ENCODE measurements around the gene ALB.

Gene ALB

DNA sequence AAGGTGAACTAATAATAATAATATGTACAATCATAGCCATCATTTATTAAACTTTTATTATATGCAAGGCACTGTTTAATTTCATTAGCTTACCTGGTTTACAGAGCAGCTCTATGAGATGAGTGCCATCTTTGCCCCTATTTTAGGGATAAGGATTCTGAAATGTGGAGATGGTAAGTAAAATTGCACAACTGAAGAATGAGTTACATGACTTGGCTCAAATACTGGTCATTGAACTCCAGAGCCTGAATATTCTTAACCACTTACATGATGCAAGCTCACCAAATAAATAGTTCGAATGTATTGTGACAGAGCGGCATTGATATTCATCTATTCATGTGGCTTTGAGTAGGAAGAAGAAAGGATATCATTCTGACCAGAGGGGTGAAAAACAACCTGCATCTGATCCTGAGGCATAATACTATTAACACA, 11.7 kb downstream of the ALB start:
- Mint-ChIP-seq H3K27me3 (ENCODE audit: low read depth, poor library complexity) (peaks cover 4% of the 10 kb centered on the region), H3K9me3 (no peaks in the 10 kb centered on the region), H3K4me1 (no peaks in the 10 kb centered on the region), H3K4me3 (no peak overlapping the region), H3K36me3 (ENCODE audit: low read depth) (no peaks in the 10 kb centered on the region), H3K27ac (no peak overlapping the region)
- DNase-seq: no peak
- TF ChIP-seq, protein P1, sequence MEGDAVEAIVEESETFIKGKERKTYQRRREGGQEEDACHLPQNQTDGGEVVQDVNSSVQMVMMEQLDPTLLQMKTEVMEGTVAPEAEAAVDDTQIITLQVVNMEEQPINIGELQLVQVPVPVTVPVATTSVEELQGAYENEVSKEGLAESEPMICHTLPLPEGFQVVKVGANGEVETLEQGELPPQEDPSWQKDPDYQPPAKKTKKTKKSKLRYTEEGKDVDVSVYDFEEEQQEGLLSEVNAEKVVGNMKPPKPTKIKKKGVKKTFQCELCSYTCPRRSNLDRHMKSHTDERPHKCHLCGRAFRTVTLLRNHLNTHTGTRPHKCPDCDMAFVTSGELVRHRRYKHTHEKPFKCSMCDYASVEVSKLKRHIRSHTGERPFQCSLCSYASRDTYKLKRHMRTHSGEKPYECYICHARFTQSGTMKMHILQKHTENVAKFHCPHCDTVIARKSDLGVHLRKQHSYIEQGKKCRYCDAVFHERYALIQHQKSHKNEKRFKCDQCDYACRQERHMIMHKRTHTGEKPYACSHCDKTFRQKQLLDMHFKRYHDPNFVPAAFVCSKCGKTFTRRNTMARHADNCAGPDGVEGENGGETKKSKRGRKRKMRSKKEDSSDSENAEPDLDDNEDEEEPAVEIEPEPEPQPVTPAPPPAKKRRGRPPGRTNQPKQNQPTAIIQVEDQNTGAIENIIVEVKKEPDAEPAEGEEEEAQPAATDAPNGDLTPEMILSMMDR (IDR thresholded peaks at IDR 0.05): no peak

DNA sequence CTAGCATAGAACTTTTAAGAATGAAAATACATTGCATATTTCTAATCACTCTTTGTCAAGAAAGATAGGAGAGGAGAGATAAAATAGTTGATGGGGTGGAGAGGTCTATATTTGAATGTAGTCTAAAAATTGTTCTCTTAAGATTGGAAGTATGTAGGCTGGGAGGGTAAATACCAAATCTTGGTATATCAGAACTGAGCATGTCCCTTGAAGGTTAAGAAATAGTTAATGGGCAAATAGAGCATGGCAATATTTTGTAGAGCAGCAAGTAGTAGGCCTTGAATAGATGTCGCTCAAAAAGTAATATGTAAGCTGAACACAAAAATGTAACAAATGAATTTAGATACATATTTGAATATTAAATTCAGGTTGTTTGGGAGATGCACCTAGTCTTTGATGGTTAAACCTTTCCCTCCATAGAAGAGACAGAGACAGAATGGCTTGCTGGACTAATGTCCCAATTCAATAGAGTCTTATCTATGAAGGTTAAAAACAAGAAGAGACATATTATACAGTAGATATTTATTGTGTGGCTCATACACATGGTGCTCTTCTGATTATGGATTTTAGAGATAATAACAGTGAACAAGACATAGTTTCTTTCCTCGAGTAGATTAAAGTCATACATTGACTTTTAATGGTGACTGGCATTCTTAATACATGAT, 12.5 kb downstream of the ALB start:
- Mint-ChIP-seq H3K27ac (no peak overlapping the region), H3K4me1 (no peaks in the 10 kb centered on the region), H3K36me3 (ENCODE audit: low read depth) (no peaks in the 10 kb centered on the region), H3K27me3 (ENCODE audit: low read depth, poor library complexity) (peaks cover 4% of the 10 kb centered on the region), H3K9me3 (no peaks in the 10 kb centered on the region), H3K4me3 (no peak overlapping the region)
- DNase-seq: no peak
- TF ChIP-seq, protein P1 (IDR thresholded peaks at IDR 0.05): no peak

DNA sequence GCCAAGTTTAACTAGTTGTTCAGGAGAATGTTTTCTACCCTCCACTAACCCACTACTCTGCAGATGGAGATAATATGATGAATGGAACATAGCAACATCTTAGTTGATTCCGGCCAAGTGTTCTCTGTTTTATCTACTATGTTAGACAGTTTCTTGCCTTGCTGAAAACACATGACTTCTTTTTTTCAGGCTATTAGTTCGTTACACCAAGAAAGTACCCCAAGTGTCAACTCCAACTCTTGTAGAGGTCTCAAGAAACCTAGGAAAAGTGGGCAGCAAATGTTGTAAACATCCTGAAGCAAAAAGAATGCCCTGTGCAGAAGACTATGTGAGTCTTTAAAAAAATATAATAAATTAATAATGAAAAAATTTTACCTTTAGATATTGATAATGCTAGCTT, 13.3 kb downstream of the ALB start:
- no peak for DNase-seq
- no peaks in the 10 kb centered on the region for H3K27me3 Mint-ChIP-seq (ENCODE audit: low read depth, poor library complexity)
- no peaks in the 10 kb centered on the region for H3K9me3 Mint-ChIP-seq
- H3K4me1 Mint-ChIP-seq: no peaks in the 10 kb centered on the region
- TF ChIP-seq, protein P1 (IDR thresholded peaks at IDR 0.05): no peak
- no peak overlapping the region for H3K4me3 Mint-ChIP-seq
- H3K27ac Mint-ChIP-seq: no peak overlapping the region
- no peaks in the 10 kb centered on the region for H3K36me3 Mint-ChIP-seq (ENCODE audit: low read depth)

DNA sequence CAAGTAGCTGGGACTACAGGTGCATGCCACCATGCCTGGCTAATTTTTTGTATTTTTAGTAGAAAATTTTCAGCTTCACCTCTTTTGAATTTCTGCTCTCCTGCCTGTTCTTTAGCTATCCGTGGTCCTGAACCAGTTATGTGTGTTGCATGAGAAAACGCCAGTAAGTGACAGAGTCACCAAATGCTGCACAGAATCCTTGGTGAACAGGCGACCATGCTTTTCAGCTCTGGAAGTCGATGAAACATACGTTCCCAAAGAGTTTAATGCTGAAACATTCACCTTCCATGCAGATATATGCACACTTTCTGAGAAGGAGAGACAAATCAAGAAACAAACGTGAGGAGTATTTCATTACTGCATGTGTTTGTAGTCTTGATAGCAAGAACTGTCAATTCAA, 13.9 kb downstream of the ALB start:
- Mint-ChIP-seq H3K27me3 (ENCODE audit: low read depth, poor library complexity) (no peaks in the 10 kb centered on the region), H3K27ac (no peak overlapping the region), H3K36me3 (ENCODE audit: low read depth) (no peaks in the 10 kb centered on the region), H3K4me3 (no peak overlapping the region), H3K4me1 (no peaks in the 10 kb centered on the region), H3K9me3 (no peaks in the 10 kb centered on the region)
- TF ChIP-seq, protein P1 (IDR thresholded peaks at IDR 0.05): no peak
- peak; percentile 13 for DNase-seq

DNA sequence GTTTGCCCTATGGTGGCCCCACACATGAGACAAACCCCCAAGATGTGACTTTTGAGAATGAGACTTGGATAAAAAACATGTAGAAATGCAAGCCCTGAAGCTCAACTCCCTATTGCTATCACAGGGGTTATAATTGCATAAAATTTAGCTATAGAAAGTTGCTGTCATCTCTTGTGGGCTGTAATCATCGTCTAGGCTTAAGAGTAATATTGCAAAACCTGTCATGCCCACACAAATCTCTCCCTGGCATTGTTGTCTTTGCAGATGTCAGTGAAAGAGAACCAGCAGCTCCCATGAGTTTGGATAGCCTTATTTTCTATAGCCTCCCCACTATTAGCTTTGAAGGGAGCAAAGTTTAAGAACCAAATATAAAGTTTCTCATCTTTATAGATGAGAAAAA, 14.6 kb downstream of the ALB start:
- Mint-ChIP-seq H3K9me3 (no peaks in the 10 kb centered on the region), H3K27ac (no peak overlapping the region), H3K4me1 (no peaks in the 10 kb centered on the region), H3K36me3 (ENCODE audit: low read depth) (no peaks in the 10 kb centered on the region), H3K27me3 (ENCODE audit: low read depth, poor library complexity) (no peaks in the 10 kb centered on the region), H3K4me3 (no peak overlapping the region)
- DNase-seq: no peak
- TF ChIP-seq, protein P1 (IDR thresholded peaks at IDR 0.05): no peak
